H9 (cell line): ENCODE measurements around the gene ZBTB45. TPM values are rescaled to one million over a fixed set of nuclear protein-coding genes. Genes with fewer than 3 reads are reported as not detected.

Experiments used
- DNase-seq: peaks from one replicate; pipeline ENCODE4 v3.0.0-alpha.2; 2017
- H2AFZ ChIP-seq: one replicate; pipeline ENCODE4 v1.6.1; 2013; ENCODE audit warnings: mild to moderate bottlenecking, low read length, control low read depth, moderate library complexity
- H2AK5ac ChIP-seq: 2 replicates; pipeline ENCODE4 v1.6.1; 2013; ENCODE audit warnings: low read length, control low read depth, mixed read lengths; ENCODE audit not compliant: insufficient read length
- H2BK120ac ChIP-seq: one replicate; pipeline ENCODE4 v1.6.1; 2013; ENCODE audit warnings: low read depth, mild to moderate bottlenecking, low read length, control low read depth, inconsistent platforms; ENCODE audit not compliant: poor library complexity, severe bottlenecking
- H2BK12ac ChIP-seq: 2 replicates; pipeline ENCODE4 v1.6.1; 2013; ENCODE audit warnings: low read length, control low read depth, mixed read lengths, low read depth; ENCODE audit not compliant: insufficient read length
- H2BK15ac ChIP-seq: 2 replicates; pipeline ENCODE4 v1.6.1; 2013; ENCODE audit warnings: low read depth, low read length, control low read depth
- H2BK20ac ChIP-seq: one replicate; pipeline ENCODE4 v1.6.1; 2013; ENCODE audit warnings: low read depth, mild to moderate bottlenecking, low read length, control low read depth, inconsistent platforms; ENCODE audit not compliant: poor library complexity, severe bottlenecking
- H2BK5ac ChIP-seq: 2 replicates; pipeline ENCODE4 v1.6.1; 2013; ENCODE audit warnings: low read length, control low read depth, mixed read lengths; ENCODE audit not compliant: insufficient read length
- H3K14ac ChIP-seq: 2 replicates; pipeline ENCODE4 v1.6.1; 2013; ENCODE audit warnings: low read length, control low read depth; ENCODE audit not compliant: insufficient read depth
- H3K18ac ChIP-seq: 2 replicates; pipeline ENCODE4 v1.6.1; 2013; ENCODE audit warnings: low read depth, mild to moderate bottlenecking, mixed read lengths, low read length, control low read depth; ENCODE audit not compliant: insufficient read length
- H3K23ac ChIP-seq: 2 replicates; pipeline ENCODE4 v1.6.1; 2013; ENCODE audit warnings: low read length, control low read depth, mixed read lengths, low read depth; ENCODE audit not compliant: insufficient read length
- H3K23me2 ChIP-seq: 2 replicates; pipeline ENCODE4 v1.6.1; 2013; ENCODE audit warnings: low read depth, mild to moderate bottlenecking, mixed read lengths, low read length, control low read depth; ENCODE audit not compliant: insufficient read length, poor library complexity, severe bottlenecking
- H3K27ac ChIP-seq: 2 replicates; pipeline ENCODE4 v1.5.1; 2013; ENCODE audit warnings: low read length, control low read depth, mixed read lengths, low read depth; ENCODE audit not compliant: insufficient read length
- H3K27me3 ChIP-seq: 2 replicates; pipeline ENCODE4 v1.6.1; 2013; ENCODE audit warnings: low read length, control low read depth, inconsistent platforms; ENCODE audit not compliant: insufficient read depth
- H3K4ac ChIP-seq: 2 replicates; pipeline ENCODE4 v1.6.1; 2013; ENCODE audit warnings: low read depth, mild to moderate bottlenecking, control low read depth, inconsistent platforms, low read length, moderate library complexity
- H3K4me1 ChIP-seq: 2 replicates; pipeline ENCODE4 v1.6.1; 2013; ENCODE audit warnings: low read length, control low read depth, inconsistent platforms; ENCODE audit not compliant: insufficient read depth
- H3K4me2 ChIP-seq: 2 replicates; pipeline ENCODE4 v1.6.1; 2013; ENCODE audit warnings: low read length, control low read depth, mixed read lengths; ENCODE audit not compliant: insufficient read length, insufficient read depth
- H3K56ac ChIP-seq: 2 replicates; pipeline ENCODE4 v1.6.1; 2013; ENCODE audit warnings: low read depth, mild to moderate bottlenecking, mixed read lengths, low read length, control low read depth; ENCODE audit not compliant: insufficient read length
- H3K79me1 ChIP-seq: 2 replicates; pipeline ENCODE4 v1.6.1; 2013; ENCODE audit warnings: low read depth, mild to moderate bottlenecking, moderate library complexity, low read length, control low read depth, inconsistent platforms; ENCODE audit not compliant: insufficient read depth, poor library complexity, severe bottlenecking
- H3K79me2 ChIP-seq: 2 replicates; pipeline ENCODE4 v1.6.1; 2013; ENCODE audit warnings: low read length, control low read depth, inconsistent platforms; ENCODE audit not compliant: insufficient read depth
- H3K9ac ChIP-seq: 2 replicates; pipeline ENCODE4 v1.6.1; 2013; ENCODE audit warnings: low read length, control low read depth, mixed read lengths; ENCODE audit not compliant: insufficient read length; ENCODE audit errors: extremely low read depth
- H3K9me3 ChIP-seq: one replicate; pipeline ENCODE4 v1.6.1; 2013; ENCODE audit warnings: low read depth, low read length, inconsistent platforms; ENCODE audit not compliant: control insufficient read depth
- H3T11ph ChIP-seq: one replicate; pipeline ENCODE4 v1.6.1; 2013; ENCODE audit warnings: mild to moderate bottlenecking, low read length, control low read depth, inconsistent platforms
- H4K20me1 ChIP-seq: one replicate; pipeline ENCODE4 v1.6.1; 2013; ENCODE audit not compliant: control insufficient read depth, insufficient read length, insufficient read depth
- H4K5ac ChIP-seq: 2 replicates; pipeline ENCODE4 v1.6.1; 2013; ENCODE audit warnings: low read depth, mild to moderate bottlenecking, mixed read lengths, low read length, control low read depth; ENCODE audit not compliant: insufficient read length
- H4K8ac ChIP-seq: replicated peaks from 2 replicates; pipeline ENCODE4 v1.6.1; 2013; ENCODE audit warnings: low read length, control low read depth, mixed read lengths, low read depth; ENCODE audit not compliant: insufficient read length
- H4K91ac ChIP-seq: 2 replicates; pipeline ENCODE4 v1.6.1; 2013; ENCODE audit warnings: low read depth, mild to moderate bottlenecking, moderate library complexity, mixed read lengths, low read length, control low read depth; ENCODE audit not compliant: insufficient read length
- H3K27ac Mint-ChIP-seq, 3 experiments: 2 replicates in 2 of 3; 3 replicates in 1 of 3; pipeline ENCODE4 v1.8.0; 2020 to 2021; ENCODE audit warnings: mixed read lengths in 3 of 3, mild to moderate bottlenecking in 1 of 3, moderate library complexity in 1 of 3
- H3K27me3 Mint-ChIP-seq: 2 replicates; pipeline ENCODE4 v1.8.0; 2021; ENCODE audit warnings: low read depth, mild to moderate bottlenecking, moderate library complexity, mixed read lengths
- H3K36me3 Mint-ChIP-seq, 3 experiments: 2 replicates in 2 of 3; 3 replicates in 1 of 3; pipeline ENCODE4 v1.8.0; 2020 to 2021; ENCODE audit warnings: low read depth in 3 of 3, mixed read lengths in 3 of 3; ENCODE audit not compliant: insufficient read depth in 1 of 3
- H3K4me1 Mint-ChIP-seq, 2 experiments: 2 replicates each; pipeline ENCODE4 v1.8.0; 2020; ENCODE audit warnings: mixed read lengths in 2 of 2
- H3K4me3 Mint-ChIP-seq, 2 experiments: 2 replicates in 1 of 2; 3 replicates in 1 of 2; pipeline ENCODE4 v1.8.0; 2020 to 2021; ENCODE audit warnings: mild to moderate bottlenecking in 2 of 2, mixed read lengths in 2 of 2, moderate library complexity in 1 of 2
- H3K9me3 Mint-ChIP-seq, 2 experiments: 2 replicates in 1 of 2; 3 replicates in 1 of 2; pipeline ENCODE4 v1.8.0; 2020; ENCODE audit warnings: mild to moderate bottlenecking in 2 of 2, mixed read lengths in 2 of 2, moderate library complexity in 1 of 2
- CTCF ChIP-seq: fragments of 200-600 bp; sonication (generic); conservative IDR thresholded peaks from 3 replicates; pipeline ENCODE4 v1.8.0; 2021; ENCODE audit warnings: antibody characterized with exemption, mild to moderate bottlenecking
- WGBS: extraction: QIAGEN DNeasy Blood & Tissue Kit; methylation state at CpG from one replicate; pipeline ENCODE4 v1.1.7; 2013; ENCODE audit warnings: missing lambda C conversion rate, low lambda C conversion rate, mixed read lengths; ENCODE audit not compliant: insufficient read length; ENCODE audit errors: extremely low coverage; 5-methylcytosine and 5-hydroxymethylcytosine counted together
- total RNA-seq: library from RNA; stranded (reverse); gene quantifications from 2 replicates; pipeline ENCODE4 v1.2.1, GENCODE V29; 2021

ZBTB45 gene
- total RNA-seq, 1 experiment from 2014 or later = 18.7 TPM

- Mint-ChIP-seq H3K36me3 (peaks cover 10 to 30% (median 19%) of the 10 kb centered on the region in 3 experiments; a peak in 6 of 7 replicates), H3K4me1 (peaks cover 5 to 23% of the 10 kb centered on the region in 2 experiments), H3K27ac (no peak overlapping the region), H3K9me3 (no peaks in the 10 kb centered on the region; a peak in 1 of 5 replicates), H3K27me3 (no peaks in the 10 kb centered on the region; the same call in 1 of the 2 replicates), H3K4me3 (peak overlapping the region in 1 of 2 experiments; percentile 25; a peak in 1 of 5 replicates)
- Histone ChIP-seq H3K4me1 (no peaks in the 10 kb centered on the region), H2BK5ac (no peak overlapping the region), H3K27me3 (no peaks in the 10 kb centered on the region), H3K23me2 (peaks cover 4% of the 10 kb centered on the region), H3K79me2 (peaks cover 8% of the 10 kb centered on the region; the same call in 1 of the 2 replicates), H3K4me2 (no peak overlapping the region), H2BK20ac (no peak overlapping the region), H2BK15ac (no peak overlapping the region), H2AFZ (no peak overlapping the region), H3K9ac (no peak overlapping the region), H3K18ac (no peak overlapping the region), H4K91ac (no peak overlapping the region), H2BK120ac (no peak overlapping the region), H3K23ac (no peak overlapping the region), H3K14ac (no peak overlapping the region), H2BK12ac (no peak overlapping the region), H4K8ac (no peak overlapping the region), H4K20me1 (no peaks in the 10 kb centered on the region), H3T11ph (no peak overlapping the region), H3K27ac (no peak overlapping the region), H3K9me3 (no peaks in the 10 kb centered on the region), H2AK5ac (no peak overlapping the region), H3K4ac (no peak overlapping the region), H4K5ac (no peak overlapping the region), H3K56ac (no peak overlapping the region), H3K79me1 (no peaks in the 10 kb centered on the region)
- no peak for DNase-seq
- no CpG with 5 or more reads among the region's 16 CpGs for WGBS
- TF ChIP-seq CTCF = no peak
These were observed 41.9 kb upstream of the ZBTB45 start for GRCh38 chr19:58561373-58562121.
